ENCODE data around the gene SBF1.
"Not testable (repeated sequence)": the region's sequence is repeated elsewhere in the genome, so short reads cannot be mapped to it uniquely, and the experiment has no call there.

SBF1 gene

GRCh38 chr22:50443801-50444625 lies 30.8 kb downstream of the SBF1 start:
- DNase-seq, result no peak

- DNase-seq, result no peak
Measured at GRCh38 chr22:50443197-50443596, 31.6 kb downstream of the SBF1 start.

DNA sequence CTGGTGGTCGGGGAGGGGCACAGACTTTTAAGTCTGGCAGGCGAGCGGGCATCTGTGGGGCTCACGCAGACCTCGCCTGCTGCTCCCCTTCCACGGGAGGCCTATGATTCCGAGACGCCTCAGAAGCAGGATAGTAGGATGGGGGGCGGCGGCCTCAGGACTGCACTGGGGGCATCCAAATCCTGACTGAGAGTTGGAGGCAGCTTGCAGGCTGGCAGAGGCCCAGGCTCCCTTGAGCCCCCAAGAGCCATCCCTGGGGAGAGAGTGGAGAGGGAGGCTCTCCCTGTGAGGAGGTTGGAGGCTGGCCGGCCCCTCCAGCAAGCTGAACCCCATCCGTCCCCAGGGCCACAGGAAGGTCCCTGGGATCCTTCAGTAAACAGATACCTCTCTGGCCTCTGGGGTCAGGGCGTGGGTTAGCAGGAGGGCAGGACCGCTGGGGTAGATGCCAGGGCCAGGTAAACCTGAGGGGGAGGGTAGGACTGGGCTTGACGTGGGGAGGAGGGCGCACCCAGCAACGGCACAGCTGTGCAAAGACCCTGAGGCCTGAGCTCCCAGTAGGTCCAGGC lies 33.3 kb downstream of the SBF1 start:
- no peak for DNase-seq

DNA sequence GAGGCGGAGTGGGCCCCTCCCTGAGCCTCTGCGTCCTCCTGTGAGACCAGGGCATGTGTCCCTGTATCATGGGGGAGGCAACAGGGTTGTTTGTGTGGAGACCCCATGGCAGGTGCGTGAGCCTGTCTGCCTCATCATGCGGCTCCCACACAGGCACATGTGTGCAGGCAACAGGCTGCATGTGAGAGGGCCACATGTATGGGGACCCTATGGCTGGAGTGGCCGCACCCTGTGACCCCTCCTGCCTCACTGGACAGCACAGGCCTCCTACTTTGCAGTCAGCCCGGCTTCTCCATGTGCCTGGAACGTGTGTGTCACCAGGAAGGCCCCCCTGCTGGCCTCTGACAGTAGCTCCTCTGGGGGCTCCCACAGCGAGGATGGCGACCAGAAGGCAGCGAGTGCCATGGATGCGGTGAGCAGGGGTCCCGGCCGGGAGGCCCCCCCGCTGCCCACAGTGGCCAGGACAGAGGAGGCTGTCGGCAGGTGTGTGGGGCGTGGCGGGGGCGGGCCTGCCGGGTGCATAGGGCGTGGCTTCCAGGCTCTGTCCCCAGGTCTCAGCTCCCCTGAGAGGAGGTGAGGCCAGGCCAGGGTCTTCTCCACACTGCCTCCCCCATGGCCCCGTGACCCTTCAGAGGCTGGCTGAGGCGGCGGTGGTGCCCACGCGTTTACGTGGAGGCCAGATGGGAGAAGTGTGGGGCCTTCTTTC lies 34.1 kb downstream of the SBF1 start:
- DNase-seq, result no peak

DNA sequence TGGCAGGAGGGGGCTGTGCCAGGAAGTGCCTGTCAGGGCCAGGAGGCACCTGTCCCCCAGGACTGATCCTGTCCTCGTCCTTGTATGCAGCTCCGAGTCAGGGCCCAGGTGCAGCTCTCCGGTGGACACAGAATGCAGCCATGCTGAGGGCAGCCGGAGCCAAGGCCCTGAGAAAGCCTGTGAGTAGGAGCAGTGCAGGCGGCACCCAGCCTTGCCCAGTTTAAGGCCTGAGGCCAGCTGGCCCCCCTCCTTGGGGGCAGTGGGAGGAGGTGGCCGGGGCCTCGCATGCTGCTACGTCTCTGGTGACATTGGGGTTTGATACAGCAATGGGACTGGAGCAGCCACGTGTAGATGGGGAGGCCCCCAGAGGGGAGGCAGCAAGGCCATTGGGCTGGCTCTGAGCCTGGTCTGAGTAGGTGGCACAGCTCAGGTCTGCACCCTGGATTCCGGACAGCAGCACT lies 34.9 kb downstream of the SBF1 start:
- no peak for DNase-seq

DNA sequence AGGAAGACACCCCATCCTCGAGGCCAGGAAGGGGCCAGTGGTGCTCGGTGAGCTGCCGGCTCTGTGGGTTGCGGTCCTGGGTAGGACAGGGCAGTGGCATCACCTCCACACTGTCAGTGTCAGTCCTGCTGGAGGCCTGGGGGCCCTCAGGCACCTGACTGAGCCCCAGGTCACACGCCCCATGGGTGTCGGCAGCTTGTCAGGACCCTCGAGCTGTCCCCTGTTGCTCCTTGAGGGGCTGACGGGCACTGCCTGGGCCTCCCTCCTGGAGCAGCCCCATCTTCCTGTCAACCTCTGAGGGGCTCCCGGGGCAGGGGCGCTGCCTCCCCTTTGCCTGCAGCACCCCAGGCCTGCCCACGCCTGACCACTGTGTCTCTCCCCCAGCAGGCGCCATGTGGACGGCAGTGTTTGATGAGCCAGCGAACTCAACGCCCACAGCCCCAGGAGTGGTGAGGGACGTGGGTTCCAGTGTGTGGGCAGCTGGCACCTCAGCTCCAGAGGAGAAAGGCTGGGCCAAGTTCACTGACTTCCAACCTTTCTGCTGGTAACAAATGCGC lies 35.4 kb downstream of the SBF1 start:
- DNase-seq, result no peak

DNA sequence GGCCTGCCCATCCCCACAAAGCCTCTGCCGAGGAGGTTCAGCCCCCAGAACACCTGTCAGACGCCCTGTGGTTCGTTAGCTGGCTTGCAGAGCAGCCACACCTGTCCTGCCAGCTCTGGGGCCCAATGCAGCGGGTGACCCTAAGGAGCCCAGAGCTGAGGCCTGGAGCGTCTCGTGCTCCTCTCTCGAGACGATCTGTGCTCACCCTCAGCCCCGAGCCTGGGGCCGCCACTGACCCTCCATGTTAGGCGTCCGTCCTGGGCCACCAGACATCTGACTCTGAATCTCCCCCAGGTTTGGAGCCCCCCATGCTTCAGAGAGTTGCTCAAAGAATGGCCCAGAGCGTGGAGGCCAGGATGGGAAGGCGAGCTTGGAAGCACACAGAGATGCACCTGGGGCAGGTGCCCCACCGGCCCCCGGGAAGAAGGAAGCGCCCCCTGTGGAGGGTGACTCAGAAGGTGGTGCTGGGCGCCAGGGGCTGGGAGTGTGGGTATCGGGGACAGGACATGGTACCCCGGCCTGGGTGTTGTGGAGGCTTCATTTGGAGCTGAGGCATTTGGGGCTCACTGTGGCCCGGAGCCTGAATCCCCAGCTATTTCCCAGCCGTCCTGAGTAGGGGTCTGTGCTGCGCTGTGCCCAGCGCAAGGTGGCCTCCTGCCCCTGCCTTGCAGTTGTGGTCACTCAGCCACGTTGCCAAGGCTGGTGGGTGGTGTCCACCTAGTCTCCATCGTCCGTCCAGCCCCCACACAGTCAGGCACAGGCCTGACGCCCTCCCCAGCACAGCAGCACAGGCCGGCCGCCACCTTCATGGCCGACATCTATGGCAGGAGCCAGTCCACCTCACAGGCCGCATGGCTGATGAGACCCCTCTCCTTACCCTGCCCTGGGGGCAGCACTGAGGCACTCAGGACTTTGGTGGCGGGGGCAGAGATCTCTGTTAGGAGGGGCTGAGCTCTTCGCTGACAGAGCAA lies 36.2 kb downstream of the SBF1 start:
- no peak for DNase-seq

GRCh38 chr22:50437511-50438304 lies 37.1 kb downstream of the SBF1 start:
- no peak for DNase-seq

GRCh38 chr22:50436841-50437341 lies 37.9 kb downstream of the SBF1 start:
- no peak for DNase-seq

DNA sequence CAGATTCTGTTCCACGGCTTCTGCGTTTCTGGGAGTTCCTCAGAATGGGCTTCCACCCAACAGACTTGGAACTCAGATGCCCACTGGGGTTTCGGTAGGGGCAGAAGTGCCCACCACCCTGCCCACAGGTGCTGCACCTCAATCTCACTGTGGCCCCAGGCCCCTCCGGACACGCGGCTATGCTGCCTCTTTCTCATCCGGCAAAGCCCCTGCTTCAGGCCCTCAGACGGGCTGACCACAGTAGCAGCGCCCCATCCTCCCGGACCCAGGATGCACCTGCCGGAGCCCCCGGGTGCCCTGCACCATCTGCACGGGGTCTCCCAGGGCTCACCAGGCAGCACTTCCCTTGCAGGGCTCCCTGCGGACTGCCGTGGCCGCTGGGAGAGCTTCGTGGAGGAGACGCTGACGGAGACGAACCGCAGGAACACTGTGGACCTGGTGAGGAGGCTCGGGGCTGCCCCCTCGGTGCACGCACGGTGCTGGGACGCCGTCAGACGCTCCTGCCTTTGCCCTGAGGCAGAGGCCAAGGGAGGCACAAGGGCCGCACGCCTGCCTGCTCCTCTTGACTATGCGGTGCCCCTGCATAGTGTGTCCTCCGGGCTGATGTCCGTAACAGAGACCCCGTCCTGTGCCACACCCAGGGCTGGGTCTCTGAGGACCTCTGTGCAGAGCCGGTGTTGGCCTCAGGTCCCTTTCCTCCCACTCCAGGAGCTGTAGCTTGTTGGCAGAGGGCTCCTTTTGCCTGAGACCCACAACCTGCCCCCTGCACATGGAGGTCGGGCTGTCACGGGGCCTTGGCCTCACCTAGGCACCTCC lies 38.6 kb downstream of the SBF1 start:
- no peak for DNase-seq

- DNase-seq, result no peak
Measured at GRCh38 chr22:50435291-50436014, 39.4 kb downstream of the SBF1 start.

DNA sequence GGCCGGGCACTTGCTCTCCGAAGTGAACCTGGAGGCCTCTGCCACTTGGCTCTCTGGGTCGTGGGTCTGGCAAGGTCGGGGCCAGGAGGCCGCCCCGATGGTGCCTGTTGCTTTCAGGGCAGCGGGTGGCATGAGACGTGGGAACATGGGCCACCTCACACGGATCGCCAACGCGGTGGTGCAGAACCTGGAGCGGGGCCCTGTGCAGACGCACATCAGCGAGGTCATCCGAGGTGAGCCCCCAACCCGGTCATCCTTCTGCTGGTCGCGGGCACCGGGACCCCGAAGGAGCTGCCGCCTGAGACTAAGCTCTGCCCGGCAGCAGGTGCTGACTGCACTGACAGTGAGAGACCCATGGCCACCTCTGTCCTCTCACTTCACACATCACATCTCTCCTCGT lies 40.0 kb downstream of the SBF1 start:
- DNase-seq, result no peak

DNA sequence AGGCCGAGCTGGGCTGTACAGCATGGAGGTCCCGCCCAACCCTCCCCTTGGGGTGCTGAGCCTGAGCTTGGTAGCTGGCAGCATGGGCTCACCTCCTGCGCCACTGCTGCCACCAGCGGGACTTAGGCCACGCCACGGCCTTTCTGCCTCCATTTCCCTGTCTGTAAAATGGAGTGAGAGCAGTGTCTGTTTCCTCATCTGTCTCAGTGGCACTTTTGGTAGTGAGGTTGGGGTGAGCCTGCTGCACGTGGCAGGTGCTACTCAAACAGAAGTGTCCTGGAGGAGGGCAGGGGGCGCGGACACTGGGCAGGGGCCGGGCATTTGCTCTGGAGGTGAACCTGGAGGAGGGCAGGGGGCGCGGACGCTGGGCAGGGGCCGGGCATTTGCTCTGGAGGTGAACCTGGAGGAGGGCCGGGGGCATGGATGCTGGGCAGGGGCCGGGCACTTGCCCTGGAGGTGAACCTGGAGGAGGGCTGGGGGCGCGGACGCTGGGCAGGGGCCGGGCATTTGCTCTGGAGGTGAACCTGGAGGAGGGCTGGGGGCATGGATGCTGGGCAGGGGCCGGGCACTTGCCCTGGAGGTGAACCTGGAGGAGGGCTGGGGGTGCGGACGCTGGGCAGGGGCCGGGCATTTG lies 41.8 kb downstream of the SBF1 start:
- DNase-seq, result not testable (repeated sequence)

- no peak for DNase-seq
Measured at GRCh38 chr22:50432131-50432876, 42.5 kb downstream of the SBF1 start.

DNA sequence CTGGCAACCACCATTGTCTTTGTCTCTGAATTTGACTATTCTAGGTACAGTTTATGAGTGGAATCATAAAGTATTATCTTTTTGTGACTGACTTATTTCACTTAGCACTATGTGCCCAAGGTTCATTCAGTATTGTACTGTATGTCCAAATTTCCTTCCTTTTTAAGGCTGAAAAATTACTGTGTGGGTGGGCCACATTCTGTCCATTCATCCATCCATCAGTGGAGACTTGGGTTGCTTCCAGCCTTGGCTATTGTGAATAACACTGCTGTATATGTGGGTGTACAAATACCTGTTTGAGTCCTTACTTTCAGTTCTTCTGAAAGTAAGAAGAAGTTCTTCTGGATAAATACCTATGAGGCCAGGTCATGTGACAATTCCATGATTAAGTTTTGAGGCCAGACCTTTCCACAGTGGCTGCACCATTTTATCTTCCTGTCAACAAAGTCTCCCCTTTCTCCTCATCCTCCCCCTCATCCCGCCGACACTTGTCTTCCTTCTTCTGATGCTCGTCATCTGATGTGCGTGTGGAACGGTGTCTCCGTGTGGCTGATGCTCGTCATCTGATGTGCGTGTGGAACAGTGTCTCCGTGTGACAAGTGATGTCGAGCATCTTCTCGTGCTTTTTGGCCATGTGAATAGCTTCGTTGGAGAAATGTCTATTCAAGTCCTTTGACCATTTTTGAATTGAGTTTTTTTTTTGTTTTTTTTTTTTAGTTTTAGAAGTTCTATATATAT lies 49.5 kb downstream of the SBF1 start:
- DNase-seq, result no peak

GRCh38 chr22:50423956-50424355 lies 50.9 kb downstream of the SBF1 start:
- no peak for DNase-seq

- no peak for DNase-seq
Measured at GRCh38 chr22:50422961-50423815, 51.6 kb downstream of the SBF1 start.

All from NCI-H526 treated with DMSO at 0.1 percent for 48 hours (cell line).